HG02870 (cell line): Measurements from ENCODE around the gene TFF1.

Experiments
- ATAC-seq: cut with Tn5 transposase; IDR thresholded peaks from one replicate; pipeline ENCODE4 v1.9.1; 2021; ENCODE audit warnings: mild to moderate bottlenecking, moderate library complexity; ENCODE audit not compliant: unreplicated experiment

TFF1 gene

DNA sequence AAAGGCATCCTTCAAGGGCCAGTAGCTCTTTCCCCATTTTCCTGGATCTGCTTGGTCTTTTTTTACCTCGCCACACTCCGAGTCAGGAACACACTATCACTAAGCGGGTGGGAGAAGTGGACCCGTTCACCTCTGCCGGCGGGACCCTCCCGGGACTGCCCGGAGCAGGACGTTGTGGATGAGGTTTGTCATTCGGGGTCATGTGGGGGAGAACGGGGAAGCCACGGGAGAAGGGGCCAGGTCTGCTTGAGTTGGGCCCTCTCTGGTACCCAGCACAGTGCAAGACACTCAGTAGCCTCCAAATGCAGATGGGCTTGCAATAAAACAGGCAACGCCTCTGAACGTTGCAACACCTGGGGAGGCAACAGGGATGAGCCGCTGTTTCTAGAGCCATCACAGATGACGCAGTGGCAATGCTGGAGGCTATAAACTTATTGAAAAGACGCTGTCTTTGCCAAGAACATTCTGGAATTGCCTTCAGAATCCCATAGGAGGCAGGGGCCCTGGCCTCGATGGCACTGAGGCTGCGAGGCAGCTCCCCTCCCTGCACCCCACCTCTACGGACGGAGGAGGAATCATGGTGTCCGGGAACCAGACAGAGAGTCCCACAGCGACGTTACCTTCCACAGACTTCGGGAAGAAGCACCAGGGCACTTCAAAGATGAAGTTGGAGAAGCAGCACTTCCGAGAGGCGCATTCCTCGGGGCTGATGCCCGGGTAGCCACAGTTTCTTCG is 19.3 kb downstream of the TFF1 start:
- no peak for ATAC-seq

DNA sequence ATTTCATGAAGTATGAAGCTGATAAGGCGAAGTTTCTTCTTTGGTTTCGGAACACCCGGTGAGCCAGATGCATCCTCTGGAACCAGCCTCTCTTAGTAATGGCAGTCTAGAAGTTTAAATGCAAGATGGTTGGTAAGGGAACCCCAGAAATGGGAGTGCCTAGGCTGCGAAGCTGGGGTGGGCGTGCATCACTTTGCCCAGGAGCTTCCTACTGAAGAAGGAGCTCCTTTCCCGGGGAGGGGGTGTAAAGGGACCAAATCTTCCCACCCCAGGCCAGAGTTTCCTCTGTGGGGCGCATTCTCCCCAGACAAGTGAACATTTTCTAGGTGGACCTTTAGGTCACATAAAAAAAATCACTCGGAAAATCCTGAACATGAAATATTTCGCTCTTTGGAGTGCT is 19.9 kb downstream of the TFF1 start:
- ATAC-seq: no peak

DNA sequence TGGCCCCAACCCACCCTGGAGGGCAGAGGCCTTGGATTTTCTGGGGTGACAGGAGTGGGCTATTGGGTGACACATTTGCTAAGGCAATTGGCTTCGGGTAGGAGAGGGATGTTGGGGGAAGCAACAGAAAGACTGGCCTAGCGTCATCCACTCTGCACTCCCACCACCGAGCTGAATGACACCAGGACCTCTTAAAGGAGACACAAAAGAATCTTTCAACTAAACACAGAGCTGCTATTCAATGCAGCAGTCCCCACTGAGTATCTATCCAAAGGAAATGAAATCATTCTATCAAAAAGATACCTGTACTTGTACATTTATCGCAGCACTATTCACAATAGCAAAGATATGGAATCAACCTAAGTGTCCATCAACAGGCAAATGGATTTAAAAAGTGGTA is 21.7 kb downstream of the TFF1 start:
- no peak for ATAC-seq

DNA sequence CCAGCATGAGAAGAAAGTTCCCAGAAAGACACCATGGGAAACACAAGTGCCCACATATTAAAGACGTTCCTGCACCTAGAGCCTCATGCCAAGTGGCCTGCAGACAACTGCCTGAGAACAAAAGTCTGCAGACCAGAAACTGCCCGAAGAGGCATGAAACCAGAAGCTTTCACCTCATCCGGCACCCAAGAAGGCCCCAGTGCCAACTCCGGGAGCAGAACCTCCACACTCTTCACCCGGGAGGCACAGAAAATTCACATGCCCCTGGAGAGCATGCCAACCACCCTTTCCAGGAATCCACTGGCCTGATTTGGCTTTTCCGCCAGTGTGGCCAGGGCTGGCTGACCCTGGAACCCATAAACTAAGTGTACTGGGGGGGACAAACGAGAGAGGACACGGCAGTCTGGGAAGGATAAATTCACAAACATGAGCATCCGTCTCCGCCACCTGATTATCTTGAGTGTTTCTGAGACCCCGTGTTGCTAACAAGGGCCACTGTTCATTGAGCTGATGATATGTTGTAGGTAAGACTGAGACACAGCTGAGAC is 22.3 kb downstream of the TFF1 start:
- ATAC-seq: no peak

GRCh38 chr21:42343556-42343955 is 22.8 kb downstream of the TFF1 start:
- ATAC-seq: no peak

GRCh38 chr21:42343101-42343500 is 23.2 kb downstream of the TFF1 start:
- ATAC-seq: no peak

GRCh38 chr21:42341776-42342542 is 24.4 kb downstream of the TFF1 start:
- no peak for ATAC-seq

DNA sequence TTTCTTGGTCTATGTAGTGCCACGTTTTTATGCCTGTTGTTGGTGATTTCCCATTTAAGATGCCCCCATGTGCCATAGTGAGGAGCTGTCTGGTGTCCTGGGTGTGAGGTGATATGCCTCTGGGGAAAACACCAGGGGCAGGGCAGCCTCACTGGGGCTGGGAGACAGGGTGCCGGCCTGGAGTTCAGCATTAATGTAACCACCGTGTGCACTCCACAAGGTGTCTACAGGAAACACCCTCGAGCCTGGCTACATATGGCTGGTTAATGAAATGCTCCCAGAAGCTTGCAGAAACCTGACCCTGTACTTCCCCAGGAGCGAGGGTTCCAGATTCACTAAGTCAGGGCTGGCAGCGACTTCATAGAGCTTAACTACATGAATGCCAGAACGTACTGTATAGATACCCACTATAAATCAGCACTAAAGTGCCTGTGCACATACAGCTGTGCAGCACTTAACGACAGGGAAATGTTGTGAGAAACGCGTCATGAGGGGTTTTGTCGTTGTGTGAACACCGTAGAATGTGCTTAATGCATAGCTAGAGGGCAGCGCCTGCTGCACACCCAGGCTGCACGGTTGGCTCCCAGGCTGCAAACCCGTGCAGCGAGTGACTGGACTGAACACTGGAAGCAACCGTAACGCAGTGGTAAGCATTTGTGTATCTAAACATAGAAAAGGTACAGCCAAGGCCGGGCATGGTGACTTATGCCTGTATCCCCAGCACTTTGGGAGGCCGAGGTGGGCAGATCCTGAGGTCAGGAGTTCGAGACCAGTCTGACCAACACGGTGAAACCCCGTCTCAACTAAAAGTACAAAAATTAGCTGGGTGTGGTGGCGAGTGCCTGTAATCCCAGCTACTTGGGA is 25.9 kb downstream of the TFF1 start:
- ATAC-seq: no peak

GRCh38 chr21:42338729-42339715 is 27.3 kb downstream of the TFF1 start:
- no peak for ATAC-seq

DNA sequence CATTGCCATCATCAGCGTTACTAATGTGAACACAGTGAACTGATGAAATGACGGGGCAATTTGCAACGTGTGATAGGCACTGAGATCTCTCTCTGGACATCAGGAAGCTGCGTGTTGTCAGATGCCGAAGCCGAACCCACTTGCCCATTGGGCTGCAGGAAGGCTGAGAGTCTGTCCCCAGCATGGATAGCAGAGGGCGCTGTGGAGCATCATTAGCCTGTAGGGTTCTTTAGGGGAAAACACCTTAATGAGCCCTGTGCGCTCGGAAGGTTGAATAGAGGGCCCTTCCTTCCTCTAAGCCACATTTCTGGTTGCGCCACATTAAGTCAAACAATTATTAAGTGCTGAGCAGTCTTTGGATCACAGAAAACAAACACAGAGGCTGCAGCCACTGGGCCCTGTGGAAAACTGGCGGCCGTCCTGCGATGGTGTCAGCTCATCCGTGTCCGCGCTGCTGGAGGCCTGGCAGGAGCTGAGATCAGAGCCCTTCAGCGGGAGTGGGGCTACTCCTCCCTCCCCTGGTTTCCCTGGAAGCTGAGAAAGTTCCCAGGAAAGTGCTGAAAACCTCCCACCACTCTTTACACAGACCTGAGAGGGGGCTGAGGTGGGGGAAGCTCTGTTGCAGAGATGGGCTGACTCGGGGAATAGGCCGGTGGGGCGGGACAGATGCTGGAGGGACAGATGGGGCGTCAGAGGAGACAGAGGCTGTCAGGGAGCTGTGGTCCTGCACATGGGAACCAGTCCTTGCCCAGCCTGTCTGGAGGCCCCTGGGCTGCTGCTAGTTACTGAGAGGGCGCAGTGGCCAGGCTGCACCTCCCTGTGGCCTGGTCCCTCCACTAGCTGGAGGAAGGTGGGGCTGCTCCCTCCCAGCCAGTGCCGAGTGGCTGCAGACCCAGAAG is 28.3 kb downstream of the TFF1 start:
- no peak for ATAC-seq

GRCh38 chr21:42337276-42337675 is 29.1 kb downstream of the TFF1 start:
- no peak for ATAC-seq

DNA sequence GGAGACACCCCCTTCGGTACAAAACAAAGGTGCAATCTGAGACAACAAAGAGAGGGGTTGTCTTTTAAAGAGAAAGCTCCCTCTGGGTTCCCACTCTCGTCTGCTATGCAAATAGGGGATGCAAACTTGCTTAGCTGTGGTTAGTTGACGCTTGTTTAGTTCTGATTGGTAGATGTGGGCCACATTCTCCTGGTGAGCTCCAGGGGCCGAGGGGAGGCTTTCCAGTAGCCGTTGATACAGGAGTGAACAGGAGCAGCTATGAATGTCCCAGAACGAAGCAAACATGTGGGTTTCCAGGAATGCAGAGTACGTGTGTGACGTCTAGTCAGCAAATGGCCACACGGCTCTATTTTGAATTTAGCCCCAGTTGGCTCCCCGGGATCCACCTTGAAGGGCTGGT is 30.3 kb downstream of the TFF1 start:
- ATAC-seq: no peak

DNA sequence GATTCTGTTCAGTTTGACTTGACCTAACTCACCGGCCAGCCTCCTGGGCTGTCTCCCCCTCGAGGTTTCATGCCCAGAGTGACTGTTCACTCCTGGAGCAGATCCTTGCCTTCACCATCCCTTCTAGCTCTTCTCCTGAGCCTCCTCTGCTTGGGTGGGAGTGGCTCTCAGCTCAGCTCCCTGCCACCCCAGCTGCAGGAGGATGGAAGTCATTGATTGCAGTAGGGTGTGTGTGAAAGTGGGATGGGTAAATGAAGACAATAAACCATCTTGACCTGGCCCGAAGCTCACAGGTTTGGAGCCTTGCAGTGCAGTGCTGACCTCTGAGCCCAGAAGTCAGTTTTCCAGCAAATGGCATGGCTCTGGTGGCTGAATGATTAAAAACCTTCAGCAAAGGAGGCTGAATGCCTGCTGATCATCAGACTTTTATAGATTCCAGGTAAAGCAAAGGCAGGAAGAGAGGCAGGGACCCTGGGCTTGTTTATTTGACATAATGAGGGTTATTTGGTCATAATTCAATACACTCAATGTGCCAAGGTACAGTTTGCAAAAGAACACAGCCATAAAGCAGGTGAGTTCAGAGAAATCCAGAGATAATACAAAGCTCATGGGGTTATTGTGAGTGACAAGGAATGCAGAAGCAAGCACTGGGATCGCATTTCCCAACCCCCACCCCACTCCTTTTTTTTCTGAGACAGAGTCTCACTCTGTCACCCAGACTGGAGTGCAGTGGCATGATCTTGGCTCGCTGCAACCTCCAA is 33.6 kb downstream of the TFF1 start:
- ATAC-seq: no peak

DNA sequence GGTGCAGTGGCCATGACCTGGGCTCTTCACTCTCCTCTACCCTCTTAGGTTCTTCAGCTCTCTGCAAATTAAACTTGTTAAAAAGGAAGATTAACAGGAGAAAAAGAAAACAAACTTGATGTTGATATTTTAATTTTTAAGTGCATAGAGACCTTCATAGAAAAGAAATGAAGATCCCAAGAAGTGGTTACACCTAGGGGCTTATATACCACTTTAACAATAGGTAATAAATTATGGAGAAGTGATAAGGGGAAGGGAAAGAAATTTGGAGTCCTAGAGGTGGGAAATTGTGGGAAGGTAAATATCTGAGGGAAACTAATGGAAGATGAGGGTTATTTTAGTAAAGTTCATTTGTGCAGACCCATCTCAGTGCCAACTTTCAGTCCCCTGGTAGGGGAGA is 34.7 kb downstream of the TFF1 start:
- no peak for ATAC-seq

DNA sequence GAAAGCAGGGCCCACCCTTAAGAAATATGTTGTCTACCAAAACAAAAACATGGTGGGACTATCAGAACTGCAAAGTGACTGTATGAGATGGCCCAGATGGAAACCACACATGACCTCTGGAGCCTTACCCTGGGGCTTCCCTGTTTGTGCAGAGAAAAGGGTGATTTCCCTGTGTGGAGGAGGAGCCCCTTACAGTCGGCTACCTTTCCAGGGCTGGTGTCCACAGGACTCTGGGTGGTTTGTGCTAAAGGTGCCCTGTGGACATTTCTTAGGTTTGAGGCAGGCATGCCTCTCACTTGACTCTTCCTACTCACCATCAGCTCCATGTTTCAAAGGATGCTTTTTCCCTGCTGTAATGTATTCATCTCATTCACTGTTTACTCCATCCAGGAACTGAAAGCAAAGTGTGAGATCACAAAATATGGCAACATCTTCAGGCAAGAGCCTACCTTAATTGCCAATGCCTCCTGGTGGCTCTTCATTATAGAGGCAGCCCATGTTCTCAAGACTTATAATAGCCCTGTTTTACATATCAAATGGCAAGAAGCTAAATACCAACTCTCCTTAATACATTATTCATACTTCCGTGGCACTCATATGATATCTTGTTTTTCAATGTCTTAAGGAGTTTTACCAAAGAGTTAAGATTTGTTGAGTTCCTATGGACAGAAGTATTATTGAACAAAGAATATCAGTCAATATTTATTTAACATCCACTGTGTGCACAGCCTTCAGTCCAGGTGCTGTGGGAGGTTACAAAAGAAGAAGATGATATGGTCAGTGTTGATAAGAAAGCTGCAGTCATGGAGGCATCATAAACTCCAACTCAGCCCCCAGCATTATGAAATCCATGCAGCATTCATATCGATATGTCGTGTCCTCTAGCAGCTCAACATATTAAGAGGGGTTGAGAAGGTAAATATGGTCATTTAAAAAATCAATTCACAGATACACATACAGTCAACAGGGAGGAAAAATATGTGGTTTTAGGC is 35.7 kb downstream of the TFF1 start:
- ATAC-seq: no peak

DNA sequence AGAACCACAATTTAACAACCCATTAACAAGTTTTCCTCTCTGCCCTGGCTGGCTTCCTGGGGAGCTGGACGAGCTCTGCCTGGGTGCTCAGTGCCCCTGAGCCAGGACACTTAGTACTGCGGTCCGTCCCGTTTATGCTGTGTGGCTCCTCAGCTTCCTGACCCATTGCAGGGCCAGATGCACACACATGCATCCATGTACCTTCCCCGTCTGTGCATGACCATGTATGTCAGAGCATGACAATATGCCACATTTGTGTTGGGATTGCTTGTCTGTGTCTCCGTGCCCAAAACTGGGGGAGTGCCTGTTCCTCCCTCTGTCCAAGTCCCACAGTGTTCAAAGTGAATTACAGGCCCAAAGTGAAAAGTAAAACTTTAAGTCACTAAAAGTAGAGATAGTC is 41.4 kb downstream of the TFF1 start:
- ATAC-seq: no peak

DNA sequence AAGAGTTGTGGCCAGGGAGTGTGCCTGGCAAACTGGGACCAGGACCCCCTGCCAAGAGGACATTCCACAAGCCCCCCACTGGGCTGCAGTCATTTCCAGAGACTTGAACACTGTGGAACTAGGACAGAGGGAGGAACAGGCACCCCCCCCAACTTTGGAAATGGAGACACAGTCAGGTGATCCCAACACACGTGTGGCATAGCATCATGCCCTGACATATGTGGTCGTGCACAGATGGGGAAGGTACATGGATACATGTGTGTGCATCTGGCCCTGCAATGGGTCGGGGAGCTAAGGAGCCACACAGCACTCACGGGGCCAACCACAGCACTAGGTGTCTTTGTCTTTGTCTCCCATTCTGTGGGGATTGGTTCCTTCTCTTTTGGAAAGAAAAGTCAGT is 44.5 kb downstream of the TFF1 start:
- ATAC-seq: no peak
